DMS 273 (cell line): Measurements from ENCODE around the gene SKIC2.
"Not testable (repeated sequence)": the region's sequence is repeated elsewhere in the genome, so short reads cannot be mapped to it uniquely, and the experiment has no call there.

Experiments used
- DNase-seq: peaks from one replicate; lab custom pipeline; 2025; ENCODE audit not compliant: unreplicated experiment; lab: John Stamatoyannopoulos, UW

Gene SKIC2

GRCh38 chr6:32003301-32003700 is 44.3 kb downstream of the SKIC2 start:
- not testable (repeated sequence) for DNase-seq

GRCh38 chr6:32004393-32004792 is 45.4 kb downstream of the SKIC2 start:
- not testable (repeated sequence) for DNase-seq

GRCh38 chr6:32004864-32005537 is 46.0 kb downstream of the SKIC2 start:
- DNase-seq, result not testable (repeated sequence)

GRCh38 chr6:32005538-32005880 is 46.5 kb downstream of the SKIC2 start:
- DNase-seq, result not testable (repeated sequence)

GRCh38 chr6:32005991-32006529 is 47.1 kb downstream of the SKIC2 start:
- not testable (repeated sequence) for DNase-seq

- DNase-seq, result not testable (repeated sequence)
Observed at GRCh38 chr6:32007086-32007485, 48.1 kb downstream of the SKIC2 start.

- DNase-seq, result not testable (repeated sequence)
Observed at GRCh38 chr6:32008037-32008436, 49.1 kb downstream of the SKIC2 start.

GRCh38 chr6:32008616-32009015 is 49.6 kb downstream of the SKIC2 start:
- DNase-seq, result not testable (repeated sequence)

- DNase-seq, result not testable (repeated sequence)
Observed at GRCh38 chr6:32009537-32009936, 50.6 kb downstream of the SKIC2 start.

GRCh38 chr6:32010856-32011530 is 52.0 kb downstream of the SKIC2 start:
- not testable (repeated sequence) for DNase-seq

GRCh38 chr6:32012941-32013617 is 54.1 kb downstream of the SKIC2 start:
- DNase-seq, result not testable (repeated sequence)

- not testable (repeated sequence) for DNase-seq
Observed at GRCh38 chr6:32013738-32014137, 54.8 kb downstream of the SKIC2 start.

- not testable (repeated sequence) for DNase-seq
Observed at GRCh38 chr6:32014547-32014946, 55.6 kb downstream of the SKIC2 start, which contains the start of gene C4B. Gene C4B (plus strand): TSS chr6:32014795. CDS start chr6:32014846, 51 bp downstream.
